Measurements from ENCODE around the gene NUTM2G. TPM values are rescaled to one million over a fixed set of nuclear protein-coding genes. Genes with fewer than 3 reads are reported as not detected.

The NUTM2G gene
- total and polyA plus RNA-seq, 4 experiments from 2014 or later = 0.08 TPM; not detected in 3

Other genes with a start within 250 kb of the NUTM2G start
- gene ZNF510, start 150.8 kb upstream of the NUTM2G start, total RNA-seq = 10 to 100 TPM; 25.7 to 28.3 TPM
- 1 to 10 TPM; 1.4 to 7.8 TPM for gene ZNF510, start 150.8 kb upstream of the NUTM2G start, polyA plus RNA-seq
- 10 to 100 TPM; 14.2 to 14.7 TPM for gene ZNF782, start 74.3 kb upstream of the NUTM2G start, total RNA-seq
- gene ZNF782, start 74.3 kb upstream of the NUTM2G start, polyA plus RNA-seq = 1 to 10 TPM; 1.2 to 2.4 TPM
- not detected for gene CTSV, start 110.3 kb downstream of the NUTM2G start, total RNA-seq
- gene CTSV, start 110.3 kb downstream of the NUTM2G start, polyA plus RNA-seq = not detected